Measurements from ENCODE around the gene CADM3. TPM values are rescaled to one million over a fixed set of nuclear protein-coding genes. Genes with fewer than 3 reads are reported as not detected.
A peak's percentile ranks its signal among the peaks of the same experiment; 100 is the strongest.

The CADM3 gene
- total RNA-seq, 1 donor from 2014 or later, result 6.9 TPM

DNA sequence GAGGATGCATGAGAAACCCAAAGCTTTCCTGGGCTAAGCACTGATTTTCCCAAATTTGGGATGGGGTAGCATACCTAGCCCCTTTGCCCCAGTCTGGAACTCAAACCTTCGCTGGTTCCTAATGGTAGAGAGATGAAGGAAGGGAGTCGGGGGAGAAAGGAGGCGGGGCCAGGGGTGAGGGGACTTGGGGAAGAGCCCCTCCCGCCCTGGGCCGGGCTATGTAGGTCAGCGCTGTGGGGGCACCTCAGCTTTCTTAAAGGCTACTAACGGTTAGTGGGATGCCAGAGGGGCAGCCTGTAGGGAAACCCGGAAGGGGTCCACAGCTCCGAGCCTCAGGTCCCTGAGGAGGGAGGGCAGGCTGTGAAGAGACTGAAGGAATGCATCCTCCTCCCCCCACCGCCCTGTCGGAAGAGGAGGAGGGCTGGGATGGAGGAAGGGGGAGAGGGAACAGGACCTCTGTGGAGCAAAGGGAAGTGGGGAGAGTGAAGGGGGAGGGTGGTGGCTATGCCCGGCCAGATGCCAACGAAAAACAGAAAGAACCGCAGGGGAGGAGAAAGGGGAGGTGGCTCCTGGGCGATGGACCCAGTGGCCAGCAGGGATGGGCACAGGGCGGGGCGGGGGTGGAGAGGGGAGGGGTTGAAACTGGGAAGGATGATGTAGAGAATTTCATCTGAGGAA, 1.3 kb downstream of the CADM3 start:
- Mint-ChIP-seq H3K9me3 (no peaks in the 10 kb centered on the region), H3K27me3 (ENCODE audit: insufficient read depth, low read depth) (peaks cover 8% of the 10 kb centered on the region), H3K27ac (no peak overlapping the region), H3K36me3 (no peaks in the 10 kb centered on the region), H3K4me3 (peak overlapping the region; percentile 94), H3K4me1 (peaks cover 18% of the 10 kb centered on the region)
- no peaks in the 10 kb centered on the region for H3K36me3 ChIP-seq
- H3K9me3 ChIP-seq (ENCODE audit: low read depth), result no peaks in the 10 kb centered on the region
- peak overlapping the region; percentile 48 for H2AFZ ChIP-seq (replicated peaks)
- peak overlapping the region; percentile 96 for H3K4me2 ChIP-seq
- no peaks in the 10 kb centered on the region for H3F3A ChIP-seq (ENCODE audit: low read depth)
- H3K27ac ChIP-seq, result no peak overlapping the region
- no peak overlapping the region for H3K9ac ChIP-seq
- no peaks in the 10 kb centered on the region for H3K27me3 ChIP-seq
- H3K4me1 ChIP-seq, result peaks cover 14% of the 10 kb centered on the region
- H3K79me2 ChIP-seq (ENCODE audit: low read depth), result peaks cover 8% of the 10 kb centered on the region
- peak overlapping the region; percentile 97 for H3K4me3 ChIP-seq
- peak; percentile 69 for DNase-seq (ENCODE audit: low spot score)
- peaks cover 68% of the 10 kb centered on the region for H4K20me1 ChIP-seq (ENCODE audit: low read depth)
- TF ChIP-seq EZH2 (IDR thresholded peaks at IDR 0.05) (no peak), EZH2phosphoT487 (IDR thresholded peaks at IDR 0.05) (no peak)
- TF ChIP-seq, protein P1, sequence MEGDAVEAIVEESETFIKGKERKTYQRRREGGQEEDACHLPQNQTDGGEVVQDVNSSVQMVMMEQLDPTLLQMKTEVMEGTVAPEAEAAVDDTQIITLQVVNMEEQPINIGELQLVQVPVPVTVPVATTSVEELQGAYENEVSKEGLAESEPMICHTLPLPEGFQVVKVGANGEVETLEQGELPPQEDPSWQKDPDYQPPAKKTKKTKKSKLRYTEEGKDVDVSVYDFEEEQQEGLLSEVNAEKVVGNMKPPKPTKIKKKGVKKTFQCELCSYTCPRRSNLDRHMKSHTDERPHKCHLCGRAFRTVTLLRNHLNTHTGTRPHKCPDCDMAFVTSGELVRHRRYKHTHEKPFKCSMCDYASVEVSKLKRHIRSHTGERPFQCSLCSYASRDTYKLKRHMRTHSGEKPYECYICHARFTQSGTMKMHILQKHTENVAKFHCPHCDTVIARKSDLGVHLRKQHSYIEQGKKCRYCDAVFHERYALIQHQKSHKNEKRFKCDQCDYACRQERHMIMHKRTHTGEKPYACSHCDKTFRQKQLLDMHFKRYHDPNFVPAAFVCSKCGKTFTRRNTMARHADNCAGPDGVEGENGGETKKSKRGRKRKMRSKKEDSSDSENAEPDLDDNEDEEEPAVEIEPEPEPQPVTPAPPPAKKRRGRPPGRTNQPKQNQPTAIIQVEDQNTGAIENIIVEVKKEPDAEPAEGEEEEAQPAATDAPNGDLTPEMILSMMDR (IDR thresholded peaks at IDR 0.05), result no peak

GRCh38 chr1:159173320-159173719, 1.9 kb downstream of the CADM3 start:
- Histone ChIP-seq H3K79me2 (ENCODE audit: low read depth) (peaks cover 8% of the 10 kb centered on the region), H3K4me3 (peak overlapping the region; percentile 97), H3K27ac (no peak overlapping the region), H4K20me1 (ENCODE audit: low read depth) (peaks cover 74% of the 10 kb centered on the region), H3K36me3 (no peaks in the 10 kb centered on the region), H2AFZ (replicated peaks) (no peak overlapping the region), H3K4me1 (peaks cover 14% of the 10 kb centered on the region), H3K9ac (no peak overlapping the region), H3K9me3 (ENCODE audit: low read depth) (no peaks in the 10 kb centered on the region), H3K27me3 (no peaks in the 10 kb centered on the region), H3K4me2 (peak overlapping the region; percentile 96), H3F3A (ENCODE audit: low read depth) (no peaks in the 10 kb centered on the region)
- TF ChIP-seq EZH2 (IDR thresholded peaks at IDR 0.05) (no peak), EZH2phosphoT487 (IDR thresholded peaks at IDR 0.05) (no peak)
- TF ChIP-seq, protein P1 (IDR thresholded peaks at IDR 0.05), result no peak
- Mint-ChIP-seq H3K27me3 (ENCODE audit: insufficient read depth, low read depth) (peaks cover 8% of the 10 kb centered on the region), H3K4me1 (peaks cover 18% of the 10 kb centered on the region), H3K9me3 (no peaks in the 10 kb centered on the region), H3K27ac (no peak overlapping the region), H3K4me3 (peak overlapping the region; percentile 94), H3K36me3 (no peaks in the 10 kb centered on the region)
- no peak for DNase-seq (ENCODE audit: low spot score)

- no peak overlapping the region for H3K4me2 ChIP-seq
- DNase-seq (ENCODE audit: low spot score), result no peak
- H3K4me1 ChIP-seq, result peaks cover 9% of the 10 kb centered on the region
- H3K36me3 ChIP-seq, result no peaks in the 10 kb centered on the region
- H3K9ac ChIP-seq, result no peak overlapping the region
- peaks cover 15% of the 10 kb centered on the region for H3K4me1 Mint-ChIP-seq
- no peak overlapping the region for H3K4me3 ChIP-seq
- TF ChIP-seq, protein P1 (IDR thresholded peaks at IDR 0.05), result no peak
- H3K9me3 Mint-ChIP-seq, result no peaks in the 10 kb centered on the region
- H3K27ac Mint-ChIP-seq, result no peak overlapping the region
- H3K9me3 ChIP-seq (ENCODE audit: low read depth), result no peaks in the 10 kb centered on the region
- H3K27me3 Mint-ChIP-seq (ENCODE audit: insufficient read depth, low read depth), result peaks cover 8% of the 10 kb centered on the region
- no peak overlapping the region for H2AFZ ChIP-seq (replicated peaks)
- no peaks in the 10 kb centered on the region for H3K27me3 ChIP-seq
- no peak overlapping the region for H3K4me3 Mint-ChIP-seq
- H3K36me3 Mint-ChIP-seq, result no peaks in the 10 kb centered on the region
- H3K79me2 ChIP-seq (ENCODE audit: low read depth), result peaks cover 8% of the 10 kb centered on the region
- no peak overlapping the region for H3K27ac ChIP-seq
- H4K20me1 ChIP-seq (ENCODE audit: low read depth), result peaks cover 93% of the 10 kb centered on the region
- no peaks in the 10 kb centered on the region for H3F3A ChIP-seq (ENCODE audit: low read depth)
These were observed 4.2 kb downstream of the CADM3 start for GRCh38 chr1:159175571-159175970.

Measured in neural progenitor cell (in vitro differentiated cells).